GM13977 (cell line): ENCODE data around the gene TSPAN9.

Experiments used
- DNase-seq: peaks from one replicate; pipeline ENCODE4 v3.0.0; 2012; ENCODE audit warnings: low spot score
- CTCF ChIP-seq: IDR thresholded peaks from 2 replicates; pipeline ENCODE4 v1.5.1; 2012; ENCODE audit warnings: mild to moderate bottlenecking, control low read depth; ENCODE audit not compliant: insufficient read depth; ENCODE audit errors: extremely low read depth, missing control alignments
- in situ Hi-C: fragments of 300-500 bp; cut with MboI; formaldehyde crosslinking; loops from one replicate; pipeline ENCODE4 v1.12.0; 2022; ENCODE audit warnings: low sequenced_read_pairs, low pct_unique_long_range_greater_than_20kb, mixed read lengths, inconsistent platforms; ENCODE audit not compliant: unreplicated experiment

TSPAN9 gene

GRCh38 chr12:3075315-3075714, 1.9 kb upstream of the TSPAN9 start:
- in situ Hi-C loops: no loop called here
- no peak for TF ChIP-seq CTCF
- no peak for DNase-seq

GRCh38 chr12:3077572-3078081, 448 bp downstream of the TSPAN9 start:
- in situ Hi-C loops: no loop called here
- no peak for TF ChIP-seq CTCF
- no peak for DNase-seq

DNA sequence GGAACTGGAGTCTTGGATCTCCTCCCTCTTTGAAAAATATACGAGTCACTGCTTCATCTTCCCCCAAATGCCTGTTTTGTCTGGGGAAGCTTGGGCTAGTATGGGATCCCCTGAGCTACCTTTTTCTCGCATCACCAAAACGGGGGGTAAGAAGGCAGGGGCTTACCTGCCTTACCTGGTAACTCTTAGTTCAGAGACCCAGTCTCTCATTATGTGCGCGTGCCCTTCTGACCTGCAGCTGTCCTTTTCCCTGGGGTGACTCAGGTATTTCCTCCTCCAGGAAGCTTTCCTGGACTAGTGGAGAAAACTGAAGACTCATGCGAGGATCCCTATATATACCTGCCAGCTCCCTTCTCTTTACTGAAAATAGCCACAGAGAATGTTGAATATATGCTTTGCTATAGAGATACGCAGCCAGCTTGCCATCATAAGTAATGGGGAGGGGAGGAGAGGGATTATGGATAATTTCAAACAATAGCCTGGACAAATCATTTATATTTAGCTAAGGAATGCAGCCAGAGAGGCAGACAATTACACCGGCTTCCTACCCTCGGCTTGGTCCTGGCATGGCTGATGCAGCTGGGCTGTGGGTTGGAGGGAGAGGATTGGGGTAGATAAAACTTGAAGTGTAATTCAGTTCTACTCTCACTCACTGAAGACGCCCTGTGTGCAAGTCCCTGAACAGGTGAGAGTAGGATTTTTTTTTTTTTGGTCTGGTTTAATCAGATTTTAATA, 1.1 kb downstream of the TSPAN9 start:
- in situ Hi-C loops: no loop called here
- DNase-seq: no peak
- TF ChIP-seq CTCF: no peak

- in situ Hi-C loops: no loop called here
- TF ChIP-seq CTCF: no peak
- no peak for DNase-seq
Observed at GRCh38 chr12:3081091-3081490, 3.9 kb downstream of the TSPAN9 start.

GRCh38 chr12:3081886-3082285, 4.7 kb downstream of the TSPAN9 start:
- no peak for TF ChIP-seq CTCF
- DNase-seq: no peak
- in situ Hi-C loops: no loop called here

DNA sequence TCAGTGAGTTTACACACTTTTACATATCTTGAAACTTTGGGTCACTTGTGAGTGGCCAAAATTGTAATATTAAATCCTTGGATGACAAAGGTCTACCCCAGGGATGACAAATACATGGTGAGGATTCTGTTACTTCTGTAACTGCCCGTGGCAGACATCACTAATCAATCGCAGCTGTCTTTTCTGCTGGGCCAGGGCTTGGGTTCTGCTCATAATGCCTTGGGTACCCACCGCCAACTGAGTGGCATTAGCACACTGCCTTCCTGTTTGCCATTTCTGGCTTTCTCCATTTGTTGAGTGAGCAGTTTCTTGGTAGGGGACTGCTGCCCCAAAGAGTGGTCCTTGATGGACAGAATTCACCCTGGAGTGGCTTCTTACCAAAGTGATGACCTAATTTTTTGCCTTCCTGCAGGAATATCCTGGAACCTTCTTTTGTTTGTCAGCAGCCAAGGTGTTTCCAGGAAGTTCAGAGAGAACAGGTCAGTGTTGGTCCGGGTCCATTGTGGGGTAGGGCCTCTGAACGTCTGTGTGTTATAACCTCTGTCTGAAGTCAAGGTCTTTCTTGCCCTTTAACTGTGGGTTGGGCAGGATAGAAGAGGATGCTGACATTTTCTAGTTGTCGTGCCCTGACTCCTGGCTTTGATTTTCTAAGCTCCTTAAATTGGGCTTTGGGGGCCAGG, 6.2 kb downstream of the TSPAN9 start:
- DNase-seq: no peak
- TF ChIP-seq CTCF: no peak
- in situ Hi-C loops: no loop called here
